Spleen (tissue), 7 donors: ENCODE results near the gene GBP2.

Source experiments
- POLR2AphosphoS5 ChIP-seq, 3 donors: sonication (generic); formaldehyde crosslinking; IDR thresholded peaks; one replicate each; pipeline ENCODE4 v1.5.1; 2017; ENCODE audit warnings: antibody characterized with exemption in 3 of 3
- TF ChIP-seq, protein P1 (sequence below), 11 experiments: fragments of 200-600 bp in 7 of 11; fragments of 450-650 bp in 4 of 11; sonication (generic) in 4 of 11; IDR thresholded peaks in 8 of 11; conservative IDR thresholded peaks in 3 of 11; 1 replicate in 7 of 11; 2 replicates in 4 of 11; pipeline versions ENCODE4 v1.4.0 to v1.8.0; 2016 to 2021; ENCODE audit warnings: antibody characterized with exemption in 11 of 11, inconsistent platforms in 4 of 11, mild to moderate bottlenecking in 1 of 11
- donor health status: DM: no; HTN: no; CAD: no; lungs with moderate emphysema.
- donor health status: DM: no; HTN: no; CAD: no.
- donor health status: DM: no; HTN: no; CAD: no.

- TF ChIP-seq, protein P1, sequence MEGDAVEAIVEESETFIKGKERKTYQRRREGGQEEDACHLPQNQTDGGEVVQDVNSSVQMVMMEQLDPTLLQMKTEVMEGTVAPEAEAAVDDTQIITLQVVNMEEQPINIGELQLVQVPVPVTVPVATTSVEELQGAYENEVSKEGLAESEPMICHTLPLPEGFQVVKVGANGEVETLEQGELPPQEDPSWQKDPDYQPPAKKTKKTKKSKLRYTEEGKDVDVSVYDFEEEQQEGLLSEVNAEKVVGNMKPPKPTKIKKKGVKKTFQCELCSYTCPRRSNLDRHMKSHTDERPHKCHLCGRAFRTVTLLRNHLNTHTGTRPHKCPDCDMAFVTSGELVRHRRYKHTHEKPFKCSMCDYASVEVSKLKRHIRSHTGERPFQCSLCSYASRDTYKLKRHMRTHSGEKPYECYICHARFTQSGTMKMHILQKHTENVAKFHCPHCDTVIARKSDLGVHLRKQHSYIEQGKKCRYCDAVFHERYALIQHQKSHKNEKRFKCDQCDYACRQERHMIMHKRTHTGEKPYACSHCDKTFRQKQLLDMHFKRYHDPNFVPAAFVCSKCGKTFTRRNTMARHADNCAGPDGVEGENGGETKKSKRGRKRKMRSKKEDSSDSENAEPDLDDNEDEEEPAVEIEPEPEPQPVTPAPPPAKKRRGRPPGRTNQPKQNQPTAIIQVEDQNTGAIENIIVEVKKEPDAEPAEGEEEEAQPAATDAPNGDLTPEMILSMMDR (IDR thresholded peaks at IDR 0.05 in 8 of 11, conservative IDR thresholded peaks at IDR 0.05 in 3 of 11) = no peak
- TF ChIP-seq POLR2AphosphoS5 (IDR thresholded peaks at IDR 0.05) = no peak
These were observed 45.1 kb upstream of the GBP2 start for GRCh38 chr1:89171067-89171438.
